Fibroblast of peridontal ligament (primary cell): ENCODE results near the gene MARK2.

Experiments used
- DNase-seq: peaks from one replicate; pipeline ENCODE4 v3.0.0-alpha.2; 2010; ENCODE audit errors: extremely low read depth

MARK2 gene

GRCh38 chr11:63909591-63910506, 70.9 kb downstream of the MARK2 start:
- DNase-seq = no peak

GRCh38 chr11:63910675-63911074, 71.8 kb downstream of the MARK2 start:
- no peak for DNase-seq

- no peak for DNase-seq
These were observed 72.5 kb downstream of the MARK2 start for GRCh38 chr11:63911440-63911839.

- no peak for DNase-seq
These were observed 73.0 kb downstream of the MARK2 start for GRCh38 chr11:63911876-63912275.

GRCh38 chr11:63912678-63913077, 73.8 kb downstream of the MARK2 start:
- no peak for DNase-seq

GRCh38 chr11:63913866-63914830, 75.2 kb downstream of the MARK2 start:
- DNase-seq = no peak

GRCh38 chr11:63914896-63915691, 76.2 kb downstream of the MARK2 start:
- no peak for DNase-seq

GRCh38 chr11:63915961-63916836, 77.3 kb downstream of the MARK2 start:
- no peak for DNase-seq

- peak; percentile 77 for DNase-seq
These were observed 78.2 kb downstream of the MARK2 start, which contains the start of gene RCOR2 for GRCh38 chr11:63916837-63917691. TSS of gene RCOR2 (minus strand) at chr11:63917164. CDS start at chr11:63916456, 708 bp downstream.

- DNase-seq = peak; percentile 16
These were observed 79.0 kb downstream of the MARK2 start for GRCh38 chr11:63917692-63918506.

- DNase-seq = no peak
These were observed 79.7 kb downstream of the MARK2 start for GRCh38 chr11:63918507-63919191.

GRCh38 chr11:63919267-63920125, 80.6 kb downstream of the MARK2 start:
- DNase-seq = no peak

GRCh38 chr11:63920126-63920938, 81.4 kb downstream of the MARK2 start:
- DNase-seq = no peak

GRCh38 chr11:63920939-63921417, 82.1 kb downstream of the MARK2 start:
- DNase-seq = no peak

- DNase-seq = no peak
These were observed 83.8 kb downstream of the MARK2 start for GRCh38 chr11:63922673-63923192.

GRCh38 chr11:63923319-63923718, 84.4 kb downstream of the MARK2 start:
- DNase-seq = no peak
